Activated CD8-positive, alpha-beta memory T cell treated with anti-CD3 and anti-CD28 coated beads for 1 hour (primary cell): ENCODE data around the gene ENPP3.
"Not testable (repeated sequence)": the region's sequence is repeated elsewhere in the genome, so short reads cannot be mapped to it uniquely, and the experiment has no call there.

Experiments
- DNase-seq, 2 donors: peaks; one replicate each; pipeline ENCODE4 v3.0.0-alpha.2; 2020; ENCODE audit warnings: low read depth in 1 of 2; ENCODE audit errors: extremely low read depth in 1 of 2

The ENPP3 gene

DNA sequence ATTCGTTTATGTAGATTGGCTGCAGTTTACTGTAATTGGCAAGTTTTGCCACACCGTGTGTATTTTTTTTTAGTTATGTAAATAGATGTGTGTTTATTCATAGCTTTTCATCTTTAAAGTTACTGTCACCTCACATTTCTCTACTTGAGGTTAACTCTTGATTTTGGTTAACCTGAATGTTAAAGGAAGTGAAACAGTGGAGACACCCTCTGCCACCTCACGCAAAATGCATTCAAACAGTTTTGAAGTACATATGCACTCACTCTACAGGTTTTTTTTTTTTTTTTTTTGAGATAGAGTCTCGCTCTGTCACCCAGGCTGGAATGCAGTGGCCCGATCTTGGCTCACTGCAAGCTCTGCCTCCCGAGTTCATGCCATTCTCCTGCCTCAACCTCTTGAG is 46.4 kb downstream of the ENPP3 start:
- no peak for DNase-seq

DNA sequence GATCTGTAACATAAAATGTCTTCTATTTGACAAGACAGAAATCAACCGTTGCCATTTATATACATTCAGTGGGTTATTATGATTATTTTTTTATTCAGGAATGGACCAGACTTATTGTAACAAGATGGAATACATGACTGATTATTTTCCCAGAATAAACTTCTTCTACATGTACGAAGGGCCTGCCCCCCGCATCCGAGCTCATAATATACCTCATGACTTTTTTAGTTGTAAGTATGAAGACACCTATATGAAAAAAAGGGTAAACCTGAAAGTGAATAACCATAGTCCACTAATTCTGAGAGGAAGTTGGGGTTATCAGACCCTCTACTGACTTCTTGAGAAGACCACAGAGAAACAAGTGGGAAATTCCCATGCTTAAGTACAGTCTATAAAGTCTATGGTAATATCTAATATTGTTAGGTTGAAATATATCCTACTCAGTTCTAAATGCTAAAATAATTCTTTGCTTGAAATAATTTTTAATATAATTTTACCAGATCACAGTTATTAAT is 48.2 kb downstream of the ENPP3 start:
- DNase-seq: no peak

DNA sequence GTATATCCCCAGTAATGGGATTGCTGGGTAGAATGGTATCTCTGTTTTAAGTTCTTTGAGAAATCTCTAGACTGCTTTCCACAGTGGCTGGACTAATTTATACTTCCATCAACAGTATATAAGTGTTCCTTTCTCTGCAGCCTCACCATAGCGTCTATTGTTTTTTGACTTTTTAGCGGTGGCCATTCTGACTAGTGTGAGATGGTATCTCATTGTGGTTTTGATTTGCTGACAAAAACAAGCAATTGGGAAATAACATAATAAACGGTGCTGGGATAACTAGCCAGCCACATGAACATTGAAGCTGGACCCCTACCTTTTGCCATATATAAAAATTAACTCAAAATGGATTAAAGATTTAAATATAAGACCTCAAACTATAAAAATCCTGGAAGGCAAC is 49.9 kb downstream of the ENPP3 start:
- no peak for DNase-seq

DNA sequence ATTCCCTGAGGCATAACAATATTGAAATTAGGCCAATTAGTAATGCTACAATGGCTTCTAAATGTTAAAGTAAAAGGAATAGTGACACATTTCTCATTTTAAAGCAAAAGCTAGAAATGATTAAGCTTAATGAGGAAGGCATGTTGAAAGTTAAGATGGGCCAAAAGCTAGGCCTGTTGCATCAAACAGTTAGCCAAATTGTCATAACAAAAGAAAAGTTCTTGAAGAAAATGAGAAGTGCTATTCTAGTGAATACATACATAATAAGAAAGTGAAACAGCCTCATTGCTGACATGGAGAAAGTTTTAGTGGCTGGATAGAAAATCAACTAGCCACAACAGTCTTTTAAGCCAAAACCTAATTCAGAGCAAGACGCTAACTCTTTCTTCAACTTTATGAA is 51.2 kb downstream of the ENPP3 start:
- DNase-seq: no peak

DNA sequence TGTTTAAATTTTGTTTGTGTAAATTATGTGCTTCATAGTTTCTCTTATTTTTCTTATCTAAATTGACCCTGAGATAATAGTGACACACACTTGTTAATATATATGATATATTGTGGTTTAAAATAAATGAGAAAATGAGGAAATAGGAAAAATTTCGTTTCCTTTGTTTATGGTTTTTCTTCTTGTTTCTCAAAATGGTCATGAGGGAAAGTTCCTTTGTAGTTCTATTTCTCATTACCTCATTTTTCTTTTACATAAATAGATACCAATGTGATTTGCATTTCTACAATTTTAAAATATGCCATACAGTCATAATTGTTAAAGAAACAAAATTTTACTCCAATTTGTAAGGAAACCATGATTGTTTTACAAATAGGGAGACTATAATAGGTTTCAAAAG is 54.9 kb downstream of the ENPP3 start:
- DNase-seq: no peak

DNA sequence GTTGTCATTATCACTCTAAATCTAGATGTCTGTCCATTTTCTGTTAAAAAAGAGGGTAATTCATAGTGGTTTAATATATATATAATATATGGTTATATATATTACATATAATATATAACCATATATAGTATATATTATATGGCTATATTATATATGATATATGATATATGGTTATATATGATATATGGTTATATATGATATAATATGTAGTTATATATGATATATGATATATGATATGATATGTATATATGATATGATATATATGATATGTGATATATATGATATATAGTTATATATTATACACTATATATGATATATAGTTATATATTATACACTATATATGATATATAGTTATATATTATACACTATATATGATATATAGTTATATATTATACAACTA is 55.5 kb downstream of the ENPP3 start:
- DNase-seq: no peak

DNA sequence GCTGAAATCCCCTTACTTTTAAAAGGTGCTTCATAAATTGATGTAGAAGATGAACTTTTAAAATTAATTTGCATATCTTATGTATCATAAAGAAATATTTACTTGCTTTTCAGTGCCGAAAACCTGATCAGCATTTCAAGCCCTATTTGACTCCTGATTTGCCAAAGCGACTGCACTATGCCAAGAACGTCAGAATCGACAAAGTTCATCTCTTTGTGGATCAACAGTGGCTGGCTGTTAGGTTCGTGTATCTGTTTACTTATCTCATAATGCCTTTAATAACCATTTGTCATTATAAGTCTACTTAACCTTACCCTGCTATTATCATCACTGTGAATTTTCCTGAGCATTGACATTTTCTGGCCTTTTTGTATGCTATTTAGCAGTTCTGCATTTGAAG is 56.3 kb downstream of the ENPP3 start:
- DNase-seq: no peak

DNA sequence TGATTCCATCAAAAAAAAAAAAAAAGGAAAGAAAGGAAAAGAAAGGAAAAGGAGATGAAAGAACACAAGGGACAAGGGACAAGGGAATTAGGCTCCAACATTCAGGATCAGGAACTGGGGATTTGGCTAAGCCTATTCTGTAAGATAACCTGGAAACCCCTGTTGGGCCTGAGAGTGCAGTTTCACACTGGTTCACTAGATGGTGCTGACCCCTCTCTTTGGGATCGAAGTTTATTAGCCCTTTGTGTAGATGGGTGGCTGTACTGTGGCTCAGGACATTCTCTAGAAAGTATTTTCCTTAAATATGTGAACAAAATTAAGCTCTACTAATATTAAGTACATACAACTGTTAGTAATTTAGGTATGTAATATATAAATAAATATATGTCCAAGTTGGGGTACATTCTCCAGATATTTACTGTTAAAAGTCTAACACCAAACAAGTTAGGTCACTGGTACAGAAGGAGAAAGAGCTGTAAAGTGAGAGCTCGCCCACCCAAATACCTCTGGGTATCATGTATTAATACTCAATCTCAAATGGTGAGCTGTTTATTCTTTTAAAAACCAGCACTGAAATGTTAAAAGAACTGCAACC is 57.8 kb downstream of the ENPP3 start:
- no peak for DNase-seq

DNA sequence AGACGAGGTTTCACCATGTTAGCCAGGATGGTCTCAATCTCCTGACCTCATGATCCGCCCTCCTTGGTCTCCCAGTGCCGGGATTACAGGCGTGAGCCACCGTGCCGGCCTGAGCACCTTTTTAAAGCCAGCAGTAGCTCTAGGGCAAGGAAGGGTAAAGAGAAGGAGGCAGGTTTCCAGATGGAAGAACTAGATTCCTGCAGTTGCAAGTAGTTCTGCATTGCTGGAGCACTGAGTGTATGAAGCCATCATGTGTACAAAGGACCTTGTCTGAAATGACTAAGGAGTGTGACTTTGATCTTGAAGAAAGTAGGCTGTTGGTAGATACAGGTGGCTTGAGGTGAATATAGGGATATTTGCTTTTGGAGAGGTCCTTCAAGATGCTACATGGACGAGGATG is 59.9 kb downstream of the ENPP3 start:
- DNase-seq: no peak

DNA sequence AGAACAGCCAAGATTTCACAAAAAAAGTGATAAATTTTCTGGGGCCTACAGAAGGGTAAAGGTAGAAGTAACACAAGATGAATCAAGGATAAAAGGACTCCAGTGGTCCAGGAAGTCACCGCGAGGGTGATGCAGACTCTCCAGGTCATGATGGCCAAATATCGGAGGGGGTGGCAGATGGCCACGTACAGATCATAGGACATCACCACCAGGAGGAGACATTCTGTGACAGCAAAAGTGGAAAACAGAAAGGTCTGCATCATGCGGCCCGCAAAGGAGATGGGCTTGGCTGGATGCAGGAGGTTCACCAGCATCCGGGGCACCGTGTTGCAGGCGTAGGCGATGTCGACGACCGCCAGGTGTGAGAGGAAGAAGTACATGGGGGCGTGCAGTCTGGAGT is 63.7 kb downstream of the ENPP3 start:
- DNase-seq: not testable (repeated sequence)

DNA sequence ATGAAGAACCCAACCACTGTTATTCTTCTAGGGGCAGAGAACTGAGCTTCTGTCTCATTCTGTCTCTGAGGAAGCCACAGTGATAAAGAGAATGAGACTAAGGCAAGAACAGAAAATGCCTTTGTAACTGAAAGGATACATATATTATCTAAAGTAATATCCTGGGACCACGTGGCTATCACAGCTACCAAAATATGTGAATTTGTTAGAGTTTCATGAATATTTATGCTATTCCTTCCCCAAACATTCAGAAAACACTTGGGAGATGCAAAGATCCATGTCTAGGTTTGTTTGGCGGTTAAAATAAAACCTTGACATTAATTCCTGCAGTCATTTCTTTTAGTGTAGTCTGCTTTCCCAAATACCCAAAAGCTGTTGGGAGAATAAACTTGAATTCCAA is 66.8 kb downstream of the ENPP3 start:
- DNase-seq: not testable (repeated sequence)

DNA sequence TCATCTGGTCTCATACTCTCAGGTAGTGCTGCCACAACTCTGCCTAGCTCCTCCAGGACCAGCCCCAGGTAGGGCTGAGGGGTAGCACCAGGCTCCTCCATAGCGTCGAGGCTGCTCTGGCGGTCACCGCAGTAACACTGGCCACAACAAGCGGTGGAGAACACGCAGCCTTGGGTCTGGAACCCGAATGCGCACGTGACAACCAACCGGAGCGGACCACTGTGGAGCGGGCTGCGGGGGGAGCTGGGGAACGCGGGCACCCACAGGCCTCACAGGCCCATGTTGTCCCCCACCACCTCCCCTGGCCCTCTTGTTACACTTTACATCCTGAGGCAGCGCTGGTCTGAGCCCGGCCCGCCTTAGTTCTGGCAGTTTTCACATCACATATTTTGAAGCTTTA is 73.8 kb downstream of the ENPP3 start, which contains the start of gene CTAGE9:
TSS of gene CTAGE9 (minus strand) at position 101 of the 400 bp plus-strand sequence. CDS start at position 101, 0 bp downstream.
- not testable (repeated sequence) for DNase-seq

DNA sequence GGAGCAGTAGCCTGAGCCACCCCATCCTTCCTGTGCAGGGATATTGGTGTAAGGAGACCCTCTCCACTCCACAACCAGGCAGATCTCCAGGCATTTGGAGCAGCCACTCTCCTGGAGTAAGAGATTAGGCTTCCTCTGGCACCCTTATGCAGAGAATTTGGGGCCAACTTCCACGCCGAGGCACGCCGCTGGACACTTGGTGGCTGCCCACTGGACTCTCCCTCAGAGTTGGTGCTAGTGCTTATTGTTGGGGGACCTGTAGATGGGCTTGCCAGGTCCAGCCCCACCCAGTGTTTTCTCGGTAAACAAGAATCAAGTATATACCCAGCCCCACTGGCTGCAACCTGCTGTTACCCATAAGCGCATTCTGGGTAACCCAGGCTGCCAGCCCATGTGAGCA is 78.5 kb downstream of the ENPP3 start:
- not testable (repeated sequence) for DNase-seq

DNA sequence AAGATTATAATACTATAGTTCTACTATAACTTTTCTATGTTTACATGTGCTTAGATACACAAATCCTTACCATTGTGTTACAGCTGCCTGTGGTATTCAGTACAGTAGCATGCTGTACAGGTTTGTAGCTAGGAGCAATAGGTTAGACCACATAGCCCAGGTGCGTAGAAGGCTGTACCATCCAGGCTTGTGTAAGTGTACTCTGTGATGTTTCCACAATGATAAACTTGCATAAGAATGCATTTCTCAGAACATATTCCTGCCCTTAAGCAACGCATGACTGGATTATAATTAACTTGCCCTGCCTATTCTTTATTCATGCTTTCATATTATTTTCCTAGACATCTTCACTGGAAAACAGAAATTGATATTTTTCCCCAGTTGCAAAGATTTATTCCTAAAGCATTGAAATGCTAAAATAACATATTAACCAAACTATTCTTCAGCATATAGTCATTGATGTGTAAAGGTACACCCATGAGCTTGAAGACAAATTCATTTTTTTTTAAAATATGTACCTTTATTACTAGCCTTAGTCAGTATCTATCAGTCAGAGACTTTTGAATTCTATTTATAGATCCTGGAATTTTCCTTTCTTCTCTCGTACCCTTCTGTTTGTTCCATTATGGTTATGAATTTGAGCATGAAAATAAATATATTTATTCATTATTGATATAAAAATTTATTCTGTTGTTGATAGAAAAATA is 80.9 kb downstream of the ENPP3 start:
- DNase-seq: no peak

DNA sequence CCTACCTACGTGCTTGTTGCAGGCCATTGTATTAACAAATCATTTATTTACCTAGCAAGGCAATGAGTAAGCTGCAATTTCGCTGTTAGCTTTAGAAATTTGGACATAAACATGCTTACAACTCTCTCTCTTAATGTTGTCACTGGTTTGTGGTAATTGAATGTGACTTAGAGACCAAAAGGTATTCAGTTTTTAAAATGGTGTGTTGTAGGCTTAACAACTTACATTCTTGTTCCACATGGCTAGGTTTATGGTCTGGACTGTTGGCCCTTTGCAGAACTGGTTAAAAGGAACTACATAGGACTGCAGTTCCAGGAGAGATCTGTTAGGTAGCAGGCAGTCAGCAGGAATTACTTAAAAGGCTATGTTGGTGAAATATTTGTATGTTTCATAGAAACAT is 84.1 kb downstream of the ENPP3 start:
- DNase-seq: no peak

DNA sequence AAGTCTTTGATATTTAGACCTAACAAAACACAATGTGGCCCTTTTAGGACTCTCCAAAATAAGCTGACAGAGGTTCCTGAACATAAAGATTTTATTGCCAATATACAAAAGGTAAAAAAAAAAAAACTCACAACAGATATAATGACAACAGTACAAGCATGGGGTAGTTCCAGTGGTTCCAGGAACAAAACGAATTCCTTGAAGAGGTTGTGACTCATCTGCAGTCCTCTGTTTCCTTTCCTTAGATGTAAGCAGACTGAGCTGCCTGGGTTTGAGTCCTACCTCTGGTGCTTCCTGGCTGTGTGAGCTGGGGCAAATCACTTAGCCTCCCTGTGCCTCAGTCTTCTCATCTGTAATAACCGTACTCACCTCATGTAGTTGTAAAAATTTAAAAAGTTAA is 87.0 kb downstream of the ENPP3 start:
- no peak for DNase-seq

DNA sequence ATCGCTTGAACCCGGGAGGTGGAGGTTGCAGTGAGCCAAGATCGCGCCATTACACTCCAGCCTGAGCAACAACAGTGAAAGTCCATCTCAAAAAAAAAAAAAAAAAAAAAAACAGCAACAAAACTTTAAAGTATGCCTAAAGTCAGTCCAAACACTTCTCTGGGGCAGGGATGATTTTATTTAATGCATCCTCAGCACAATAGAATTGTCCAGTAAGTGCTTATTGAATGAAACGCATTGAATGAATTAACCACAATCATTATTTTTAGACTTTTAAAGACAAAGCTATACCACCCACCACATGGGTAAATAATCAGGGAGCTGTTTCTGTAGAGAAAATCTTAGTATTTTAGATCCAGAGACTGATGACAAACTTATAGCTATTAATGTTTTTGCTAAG is 90.4 kb downstream of the ENPP3 start:
- DNase-seq: no peak

DNA sequence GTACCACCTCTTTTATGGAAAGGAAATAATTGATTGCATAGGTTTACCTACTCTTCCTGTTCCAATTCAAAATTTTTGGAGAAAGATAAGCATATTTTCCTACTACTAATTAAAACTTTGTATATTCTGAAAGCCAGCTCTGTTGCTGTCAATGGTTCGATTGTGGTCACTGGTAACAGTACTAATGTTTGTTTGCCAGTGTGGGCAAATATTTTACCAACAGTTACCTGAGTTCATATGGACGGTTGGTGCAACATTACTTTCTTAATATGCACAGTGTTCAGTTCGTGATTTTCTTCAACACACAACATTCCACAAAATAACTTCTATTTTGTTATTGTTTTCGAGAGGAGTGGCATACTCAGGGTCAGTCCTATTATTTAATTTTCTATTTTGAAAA is 90.8 kb downstream of the ENPP3 start:
- DNase-seq: no peak

DNA sequence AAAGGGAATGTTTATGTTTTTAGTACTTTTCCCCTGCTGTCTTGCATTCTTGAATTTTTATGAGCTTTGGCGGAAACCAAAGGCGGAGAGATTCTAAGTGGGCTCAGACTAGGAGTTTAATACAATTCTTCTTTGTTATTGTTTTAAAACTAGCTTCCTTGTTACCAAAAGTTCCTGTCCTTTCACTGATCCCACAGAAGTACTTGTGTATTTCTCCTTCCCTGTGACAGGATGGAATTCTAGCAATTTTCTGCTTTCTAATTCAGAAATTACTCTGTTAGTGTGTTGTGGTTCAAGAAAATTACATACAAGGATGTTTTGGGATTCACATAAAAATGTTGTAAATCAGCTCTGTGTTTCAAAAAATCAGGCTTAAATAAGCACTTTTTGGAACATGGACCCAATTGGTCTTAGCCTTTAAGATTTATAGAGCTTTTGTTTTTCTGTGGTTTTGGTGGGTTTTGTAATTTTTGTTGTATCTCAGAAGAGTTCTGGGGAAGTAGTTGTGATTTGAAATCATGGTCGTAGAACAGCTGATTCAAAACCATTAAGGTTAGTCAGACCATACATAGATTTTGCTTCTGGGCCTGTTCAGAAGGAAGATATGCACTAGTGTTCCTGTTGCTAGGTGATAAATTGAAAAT is 91.3 kb downstream of the ENPP3 start:
- no peak for DNase-seq

DNA sequence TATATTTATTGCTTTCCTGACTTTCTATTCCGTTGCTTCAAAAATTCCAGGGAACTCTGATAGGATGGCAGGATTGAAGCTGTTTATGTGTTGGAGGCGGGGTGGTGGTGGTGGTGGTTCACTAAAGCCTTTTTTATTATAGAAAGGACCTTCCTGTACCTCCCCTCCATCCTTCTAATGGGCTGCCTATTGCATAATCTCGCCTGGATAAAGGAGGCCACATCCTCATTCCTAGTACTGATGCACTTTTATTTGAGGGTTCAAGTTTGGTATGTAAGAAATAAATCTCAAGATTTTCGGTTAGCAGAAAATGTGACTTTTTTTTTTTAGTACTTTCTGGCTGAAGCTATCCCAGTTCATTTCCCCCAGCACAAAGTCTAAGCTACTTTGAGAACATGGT is 92.4 kb downstream of the ENPP3 start:
- no peak for DNase-seq

DNA sequence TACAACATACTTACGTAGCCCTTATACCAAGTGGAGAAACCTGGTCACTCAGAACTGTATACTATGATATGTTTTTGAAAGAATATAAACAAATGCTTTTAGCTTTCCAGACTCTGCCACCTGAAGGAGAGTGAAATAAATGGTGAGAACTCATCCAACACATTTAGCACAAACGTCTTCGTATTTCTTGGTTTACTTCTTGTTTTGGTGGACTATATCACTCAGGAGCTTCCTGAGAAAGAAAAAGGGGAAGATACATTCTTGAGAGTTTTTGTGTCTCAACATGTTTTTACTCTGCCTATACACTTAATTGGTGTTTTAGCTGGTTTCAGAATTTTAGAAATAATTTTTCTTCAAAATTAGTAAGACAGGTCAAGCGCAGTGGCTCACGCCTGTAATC is 93.2 kb downstream of the ENPP3 start:
- DNase-seq: no peak

DNA sequence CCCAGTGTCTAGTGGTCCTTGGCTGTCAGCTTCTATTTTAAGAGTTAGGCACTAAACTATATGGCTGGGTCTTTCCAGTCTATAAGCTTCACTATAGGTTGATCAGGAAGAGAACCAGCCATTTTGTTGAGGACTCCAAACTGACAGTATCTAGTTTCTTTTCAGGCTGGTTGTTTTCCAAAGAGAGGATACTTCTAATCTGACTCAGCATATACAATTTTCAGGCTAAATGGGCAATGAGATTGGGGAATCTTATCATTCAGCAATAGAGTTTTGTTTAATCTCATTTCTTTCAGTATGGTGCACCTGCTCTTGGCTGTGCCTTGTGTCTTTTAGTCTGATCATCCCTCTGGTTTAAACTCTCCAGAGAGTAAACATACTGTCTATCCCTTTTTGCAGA is 94.1 kb downstream of the ENPP3 start:
- DNase-seq: no peak
